ENCODE measurements around the gene MYO15B. TPM values are rescaled to one million over a fixed set of nuclear protein-coding genes. Genes with fewer than 3 reads are reported as not detected.
A peak's percentile ranks its signal among the peaks of the same experiment; 100 is the strongest.

The MYO15B gene
- total and polyA plus RNA-seq, 2 of the 13 experiments (the other 11 are each of a cell fraction or from before 2014, with no cell fraction given), result 2.8 to 8.1 TPM

DNA sequence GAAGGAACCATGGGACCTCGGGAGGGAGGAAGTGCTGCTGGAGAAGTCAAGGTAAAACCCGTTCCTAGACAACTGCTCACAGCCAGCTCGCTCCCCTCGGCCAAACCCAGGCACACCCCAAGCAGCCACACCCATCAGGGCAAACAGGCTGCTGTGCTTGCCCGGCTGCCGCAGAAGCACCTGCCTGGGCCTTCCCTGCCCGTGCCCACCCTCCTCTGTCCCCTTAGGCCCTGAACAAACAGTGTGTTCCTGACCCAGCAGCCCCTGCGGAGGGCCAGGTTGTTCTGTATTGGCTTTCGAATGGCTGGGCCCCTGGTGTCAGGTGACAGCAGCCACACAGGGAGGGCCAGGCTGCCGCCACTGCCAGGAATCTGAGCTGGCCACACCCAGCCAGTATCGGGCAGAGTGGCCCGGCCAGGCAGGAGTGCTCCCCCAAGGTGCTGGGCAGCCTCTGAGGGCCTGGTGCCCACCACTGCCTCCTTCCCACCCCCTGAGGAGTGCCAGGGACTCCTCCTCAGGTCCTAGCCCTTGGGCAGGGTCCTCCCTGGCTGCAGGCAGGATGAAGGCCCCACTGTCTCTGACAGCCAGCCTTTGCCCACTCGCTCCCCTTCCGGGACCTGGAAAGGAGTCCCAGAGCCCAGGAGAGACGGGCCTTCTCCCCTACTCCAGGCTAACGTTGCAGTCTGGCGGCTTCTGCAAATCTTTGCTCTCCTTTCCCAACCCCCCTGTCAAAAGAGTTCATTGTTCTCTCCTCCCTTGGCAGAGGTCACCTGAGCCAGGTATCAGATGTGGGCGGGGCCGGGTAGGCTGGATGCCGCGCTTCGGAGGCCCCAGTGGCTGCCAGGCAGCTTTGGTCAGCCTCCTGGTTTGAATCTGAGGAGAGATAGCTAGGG is 38.1 kb upstream of the MYO15B start (continued):
- TF ChIP-seq, protein P1, sequence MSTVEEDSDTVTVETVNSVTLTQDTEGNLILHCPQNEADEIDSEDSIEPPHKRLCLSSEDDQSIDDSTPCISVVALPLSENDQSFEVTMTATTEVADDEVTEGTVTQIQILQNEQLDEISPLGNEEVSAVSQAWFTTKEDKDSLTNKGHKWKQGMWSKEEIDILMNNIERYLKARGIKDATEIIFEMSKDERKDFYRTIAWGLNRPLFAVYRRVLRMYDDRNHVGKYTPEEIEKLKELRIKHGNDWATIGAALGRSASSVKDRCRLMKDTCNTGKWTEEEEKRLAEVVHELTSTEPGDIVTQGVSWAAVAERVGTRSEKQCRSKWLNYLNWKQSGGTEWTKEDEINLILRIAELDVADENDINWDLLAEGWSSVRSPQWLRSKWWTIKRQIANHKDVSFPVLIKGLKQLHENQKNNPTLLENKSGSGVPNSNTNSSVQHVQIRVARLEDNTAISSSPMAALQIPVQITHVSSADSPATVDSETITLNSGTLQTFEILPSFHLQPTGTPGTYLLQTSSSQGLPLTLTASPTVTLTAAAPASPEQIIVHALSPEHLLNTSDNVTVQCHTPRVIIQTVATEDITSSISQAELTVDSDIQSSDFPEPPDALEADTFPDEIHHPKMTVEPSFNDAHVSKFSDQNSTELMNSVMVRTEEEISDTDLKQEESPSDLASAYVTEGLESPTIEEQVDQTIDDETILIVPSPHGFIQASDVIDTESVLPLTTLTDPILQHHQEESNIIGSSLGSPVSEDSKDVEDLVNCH (CRISPR knock-in tag; IDR thresholded peaks at IDR 0.05), result no peak
- no peak for TF ChIP-seq ZNF629 (CRISPR knock-in tag; conservative IDR thresholded peaks at IDR 0.05)
- peak; percentile 67; the same call in 1 of the 2 replicates for TF ChIP-seq SP4 (CRISPR knock-in tag; IDR thresholded peaks at IDR 0.05)
- TF ChIP-seq SRY (CRISPR knock-in tag; IDR thresholded peaks at IDR 0.05), result peak; percentile 89
- TF ChIP-seq MLX (CRISPR knock-in tag; IDR thresholded peaks at IDR 0.05), result no peak
- peak; percentile 64 for TF ChIP-seq SP2 (CRISPR knock-in tag; IDR thresholded peaks at IDR 0.05)
- TF ChIP-seq, protein P2, sequence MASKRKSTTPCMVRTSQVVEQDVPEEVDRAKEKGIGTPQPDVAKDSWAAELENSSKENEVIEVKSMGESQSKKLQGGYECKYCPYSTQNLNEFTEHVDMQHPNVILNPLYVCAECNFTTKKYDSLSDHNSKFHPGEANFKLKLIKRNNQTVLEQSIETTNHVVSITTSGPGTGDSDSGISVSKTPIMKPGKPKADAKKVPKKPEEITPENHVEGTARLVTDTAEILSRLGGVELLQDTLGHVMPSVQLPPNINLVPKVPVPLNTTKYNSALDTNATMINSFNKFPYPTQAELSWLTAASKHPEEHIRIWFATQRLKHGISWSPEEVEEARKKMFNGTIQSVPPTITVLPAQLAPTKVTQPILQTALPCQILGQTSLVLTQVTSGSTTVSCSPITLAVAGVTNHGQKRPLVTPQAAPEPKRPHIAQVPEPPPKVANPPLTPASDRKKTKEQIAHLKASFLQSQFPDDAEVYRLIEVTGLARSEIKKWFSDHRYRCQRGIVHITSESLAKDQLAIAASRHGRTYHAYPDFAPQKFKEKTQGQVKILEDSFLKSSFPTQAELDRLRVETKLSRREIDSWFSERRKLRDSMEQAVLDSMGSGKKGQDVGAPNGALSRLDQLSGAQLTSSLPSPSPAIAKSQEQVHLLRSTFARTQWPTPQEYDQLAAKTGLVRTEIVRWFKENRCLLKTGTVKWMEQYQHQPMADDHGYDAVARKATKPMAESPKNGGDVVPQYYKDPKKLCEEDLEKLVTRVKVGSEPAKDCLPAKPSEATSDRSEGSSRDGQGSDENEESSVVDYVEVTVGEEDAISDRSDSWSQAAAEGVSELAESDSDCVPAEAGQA (IDR thresholded peaks at IDR 0.05; ENCODE audit: low read depth), result peak; percentile 73
- TF ChIP-seq, protein P2 (CRISPR knock-in tag; IDR thresholded peaks at IDR 0.05; ENCODE audit: borderline replicate concordance), result no peak
- no peak for TF ChIP-seq NCOA1 (CRISPR knock-in tag; IDR thresholded peaks at IDR 0.05)
- TF ChIP-seq ZNF335 (CRISPR knock-in tag; IDR thresholded peaks at IDR 0.05), result peak; percentile 95
- TF ChIP-seq NFKB2 (CRISPR knock-in tag; IDR thresholded peaks at IDR 0.05; ENCODE audit: borderline replicate concordance), result no peak
- TF ChIP-seq SRSF4 (IDR thresholded peaks at IDR 0.05; ENCODE audit: low read depth, low read length, poor library complexity, severe bottlenecking), result no peak
- TF ChIP-seq RARA (CRISPR knock-in tag; IDR thresholded peaks at IDR 0.05), result peak; percentile 63
- no peak for TF ChIP-seq ZKSCAN1 (IDR thresholded peaks at IDR 0.05; ENCODE audit: low read length)
- TF ChIP-seq, protein P3, sequence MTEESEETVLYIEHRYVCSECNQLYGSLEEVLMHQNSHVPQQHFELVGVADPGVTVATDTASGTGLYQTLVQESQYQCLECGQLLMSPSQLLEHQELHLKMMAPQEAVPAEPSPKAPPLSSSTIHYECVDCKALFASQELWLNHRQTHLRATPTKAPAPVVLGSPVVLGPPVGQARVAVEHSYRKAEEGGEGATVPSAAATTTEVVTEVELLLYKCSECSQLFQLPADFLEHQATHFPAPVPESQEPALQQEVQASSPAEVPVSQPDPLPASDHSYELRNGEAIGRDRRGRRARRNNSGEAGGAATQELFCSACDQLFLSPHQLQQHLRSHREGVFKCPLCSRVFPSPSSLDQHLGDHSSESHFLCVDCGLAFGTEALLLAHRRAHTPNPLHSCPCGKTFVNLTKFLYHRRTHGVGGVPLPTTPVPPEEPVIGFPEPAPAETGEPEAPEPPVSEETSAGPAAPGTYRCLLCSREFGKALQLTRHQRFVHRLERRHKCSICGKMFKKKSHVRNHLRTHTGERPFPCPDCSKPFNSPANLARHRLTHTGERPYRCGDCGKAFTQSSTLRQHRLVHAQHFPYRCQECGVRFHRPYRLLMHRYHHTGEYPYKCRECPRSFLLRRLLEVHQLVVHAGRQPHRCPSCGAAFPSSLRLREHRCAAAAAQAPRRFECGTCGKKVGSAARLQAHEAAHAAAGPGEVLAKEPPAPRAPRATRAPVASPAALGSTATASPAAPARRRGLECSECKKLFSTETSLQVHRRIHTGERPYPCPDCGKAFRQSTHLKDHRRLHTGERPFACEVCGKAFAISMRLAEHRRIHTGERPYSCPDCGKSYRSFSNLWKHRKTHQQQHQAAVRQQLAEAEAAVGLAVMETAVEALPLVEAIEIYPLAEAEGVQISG (CRISPR knock-in tag; IDR thresholded peaks at IDR 0.05), result peak; percentile 36; the same call in 1 of the 2 replicates
- no peak for TF ChIP-seq ZNF772 (CRISPR knock-in tag; IDR thresholded peaks at IDR 0.05)
- TF ChIP-seq NR3C1 (CRISPR knock-in tag; IDR thresholded peaks at IDR 0.05), result no peak
- no peak for TF ChIP-seq HNRNPH1 (optimal IDR thresholded peaks at IDR 0.05; ENCODE audit: low read depth, low read length)

All from HepG2 (cell line).